ENCODE results near the gene SOCS6. TPM values are rescaled to one million over a fixed set of nuclear protein-coding genes. Genes with fewer than 3 reads are reported as not detected.

Gene SOCS6
- total and polyA plus RNA-seq, 2 donors (not counting 1 experiment from before 2014, with no cell fraction given), result 0.25 to 0.99 TPM

DNA sequence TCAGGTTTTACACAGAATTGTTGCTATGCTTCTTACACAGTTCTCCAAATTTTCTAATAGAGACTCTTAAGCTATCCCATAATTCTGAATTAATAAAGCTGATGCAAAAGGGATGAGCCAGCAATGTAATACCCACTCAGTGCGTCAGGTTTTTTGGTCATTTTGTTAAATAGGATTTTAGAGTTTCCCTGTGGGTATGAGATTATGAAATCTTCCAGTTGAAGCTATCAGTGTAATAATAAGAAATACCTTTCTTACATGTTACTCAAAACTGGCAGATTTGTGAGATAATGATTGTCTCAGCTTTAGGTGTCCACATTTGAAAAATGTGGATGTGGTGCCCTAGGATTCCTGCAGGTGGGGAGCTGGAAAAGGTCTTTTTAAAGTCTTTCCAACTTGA, 44.5 kb downstream of the SOCS6 start:
- DNase-seq, result no peak
- no peak overlapping the region for H3K4me3 ChIP-seq (ENCODE audit: control extremely low read depth in 1 of 5, extremely low read depth in 1 of 5, insufficient read depth in 1 of 5, low read depth in 2 of 5, low read length in 4 of 5)
- no peak overlapping the region for H3K4me3 Mint-ChIP-seq
- CTCF ChIA-PET, result no interaction called here
- H3K27me3 ChIP-seq (replicated peaks in 1 of 4; ENCODE audit: control extremely low read depth in 1 of 4, control insufficient read depth in 3 of 4, insufficient read depth in 4 of 4, low read length in 3 of 4), result no peaks in the 10 kb centered on the region
- intact Hi-C loops (cut with micrococcal nuclease), result no loop called here
- WGBS (ENCODE audit: insufficient coverage), result no CpG with 5 or more reads among the region's 1 CpG
- no peaks in the 10 kb centered on the region for H3K4me1 ChIP-seq (ENCODE audit: control insufficient read depth in 2 of 2, insufficient read depth in 2 of 2, low read length in 2 of 2)
- no peaks in the 10 kb centered on the region for H3K9me3 Mint-ChIP-seq (ENCODE audit: insufficient read depth)
- H3K9ac ChIP-seq (ENCODE audit: low read length), result no peak overlapping the region
- H3K36me3 ChIP-seq (replicated peaks in 1 of 2; ENCODE audit: control extremely low read depth in 1 of 2, control insufficient read depth in 1 of 2, extremely low read depth in 1 of 2, insufficient read depth in 2 of 2, low read length in 1 of 2), result no peaks in the 10 kb centered on the region
- H3K4me2 ChIP-seq (replicated peaks; ENCODE audit: low read depth, low read length, poor library complexity, severe bottlenecking), result no peak overlapping the region
- H2AFZ ChIP-seq (ENCODE audit: insufficient read depth, low read depth, low read length, poor library complexity, severe bottlenecking), result no peak overlapping the region
- ATAC-seq (ENCODE audit: low read depth), result no peak
- H3K4me1 Mint-ChIP-seq, result peaks cover 3% of the 10 kb centered on the region
- H3K27ac Mint-ChIP-seq, result no peak overlapping the region
- H3K9me3 ChIP-seq (ENCODE audit: control extremely low read depth in 1 of 3, control insufficient read depth in 2 of 3, insufficient read depth in 1 of 3, low read length in 2 of 3), result peaks cover 0 to 6% (median 0%) of the 10 kb centered on the region in 3 donors
- TF ChIP-seq EZH2 (IDR thresholded peaks at IDR 0.05; ENCODE audit: borderline replicate concordance, insufficient read depth, low read depth, low read length, poor library complexity, severe bottlenecking), result no peak
- TF ChIP-seq, protein P1, sequence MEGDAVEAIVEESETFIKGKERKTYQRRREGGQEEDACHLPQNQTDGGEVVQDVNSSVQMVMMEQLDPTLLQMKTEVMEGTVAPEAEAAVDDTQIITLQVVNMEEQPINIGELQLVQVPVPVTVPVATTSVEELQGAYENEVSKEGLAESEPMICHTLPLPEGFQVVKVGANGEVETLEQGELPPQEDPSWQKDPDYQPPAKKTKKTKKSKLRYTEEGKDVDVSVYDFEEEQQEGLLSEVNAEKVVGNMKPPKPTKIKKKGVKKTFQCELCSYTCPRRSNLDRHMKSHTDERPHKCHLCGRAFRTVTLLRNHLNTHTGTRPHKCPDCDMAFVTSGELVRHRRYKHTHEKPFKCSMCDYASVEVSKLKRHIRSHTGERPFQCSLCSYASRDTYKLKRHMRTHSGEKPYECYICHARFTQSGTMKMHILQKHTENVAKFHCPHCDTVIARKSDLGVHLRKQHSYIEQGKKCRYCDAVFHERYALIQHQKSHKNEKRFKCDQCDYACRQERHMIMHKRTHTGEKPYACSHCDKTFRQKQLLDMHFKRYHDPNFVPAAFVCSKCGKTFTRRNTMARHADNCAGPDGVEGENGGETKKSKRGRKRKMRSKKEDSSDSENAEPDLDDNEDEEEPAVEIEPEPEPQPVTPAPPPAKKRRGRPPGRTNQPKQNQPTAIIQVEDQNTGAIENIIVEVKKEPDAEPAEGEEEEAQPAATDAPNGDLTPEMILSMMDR (IDR thresholded peaks at IDR 0.05), result no peak
- H3K79me2 ChIP-seq (ENCODE audit: control insufficient read depth, insufficient read depth, low read length), result no peaks in the 10 kb centered on the region
- POLR2A ChIA-PET, result no interaction called here
- no peaks in the 10 kb centered on the region for H4K20me1 ChIP-seq (ENCODE audit: control insufficient read depth, insufficient read depth, low read length, poor library complexity, severe bottlenecking)
- H3K27me3 Mint-ChIP-seq, result no peaks in the 10 kb centered on the region
- no peak overlapping the region for H3K27ac ChIP-seq (ENCODE audit: low read length in 2 of 2)

DNA sequence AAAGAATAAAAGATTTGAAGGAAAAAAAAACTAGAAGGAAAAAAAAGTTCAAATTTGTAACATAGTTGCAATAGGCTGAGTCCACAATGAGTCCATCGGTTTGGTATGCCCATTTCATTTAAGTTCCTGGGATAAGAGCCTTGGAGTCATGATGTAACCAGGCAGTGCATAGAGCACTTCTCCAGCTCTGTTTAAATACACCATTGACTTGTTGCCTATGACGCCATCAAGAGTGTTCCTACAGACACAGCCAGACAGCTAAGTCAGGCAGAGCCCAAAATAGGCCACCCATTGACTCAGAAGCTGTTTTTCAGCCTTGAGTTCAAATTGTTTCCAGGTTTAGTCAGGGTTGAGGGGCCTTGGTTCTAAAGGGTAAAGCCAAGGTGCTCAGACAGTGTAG, 44.9 kb downstream of the SOCS6 start:
- no peak for TF ChIP-seq EZH2 (IDR thresholded peaks at IDR 0.05; ENCODE audit: borderline replicate concordance, insufficient read depth, low read depth, low read length, poor library complexity, severe bottlenecking)
- TF ChIP-seq, protein P1 (IDR thresholded peaks at IDR 0.05), result no peak
- Histone ChIP-seq H2AFZ (ENCODE audit: insufficient read depth, low read depth, low read length, poor library complexity, severe bottlenecking) (no peak overlapping the region), H3K79me2 (ENCODE audit: control insufficient read depth, insufficient read depth, low read length) (no peaks in the 10 kb centered on the region), H3K27ac (ENCODE audit: low read length in 2 of 2) (no peak overlapping the region), H3K4me2 (replicated peaks; ENCODE audit: low read depth, low read length, poor library complexity, severe bottlenecking) (no peak overlapping the region), H3K4me3 (ENCODE audit: control extremely low read depth in 1 of 5, extremely low read depth in 1 of 5, insufficient read depth in 1 of 5, low read depth in 2 of 5, low read length in 4 of 5) (no peak overlapping the region), H3K9ac (ENCODE audit: low read length) (no peak overlapping the region), H3K27me3 (replicated peaks in 1 of 4; ENCODE audit: control extremely low read depth in 1 of 4, control insufficient read depth in 3 of 4, insufficient read depth in 4 of 4, low read length in 3 of 4) (no peaks in the 10 kb centered on the region), H3K36me3 (replicated peaks in 1 of 2; ENCODE audit: control extremely low read depth in 1 of 2, control insufficient read depth in 1 of 2, extremely low read depth in 1 of 2, insufficient read depth in 2 of 2, low read length in 1 of 2) (no peaks in the 10 kb centered on the region), H3K4me1 (ENCODE audit: control insufficient read depth in 2 of 2, insufficient read depth in 2 of 2, low read length in 2 of 2) (no peaks in the 10 kb centered on the region), H4K20me1 (ENCODE audit: control insufficient read depth, insufficient read depth, low read length, poor library complexity, severe bottlenecking) (no peaks in the 10 kb centered on the region), H3K9me3 (ENCODE audit: control extremely low read depth in 1 of 3, control insufficient read depth in 2 of 3, insufficient read depth in 1 of 3, low read length in 2 of 3) (peaks cover 0 to 6% (median 0%) of the 10 kb centered on the region in 3 donors)
- CTCF ChIA-PET, result no interaction called here
- H3K4me3 Mint-ChIP-seq, result no peak overlapping the region
- ATAC-seq (ENCODE audit: low read depth) (no peak), DNase-seq (no peak)
- no peak overlapping the region for H3K27ac Mint-ChIP-seq
- H3K27me3 Mint-ChIP-seq, result no peaks in the 10 kb centered on the region
- intact Hi-C loops (cut with micrococcal nuclease), result no loop called here
- WGBS (ENCODE audit: insufficient coverage), result 86% methylated on average over 2 of the region's 2 CpGs
- peaks cover 3% of the 10 kb centered on the region for H3K4me1 Mint-ChIP-seq
- POLR2A ChIA-PET, result no interaction called here
- no peaks in the 10 kb centered on the region for H3K9me3 Mint-ChIP-seq (ENCODE audit: insufficient read depth)

All from B cell (primary cell).